HepG2 (cell line): ENCODE measurements around the gene SLC38A3. TPM values are rescaled to one million over a fixed set of nuclear protein-coding genes. Genes with fewer than 3 reads are reported as not detected.
A peak's percentile ranks its signal among the peaks of the same experiment; 100 is the strongest.

Experiments used
- ARNT2 ChIP-seq: sonication (generic); formaldehyde crosslinking; IDR thresholded peaks from 2 replicates; pipeline ENCODE4 v1.8.0; 2022; ENCODE audit warnings: mild to moderate bottlenecking, low read depth, missing genetic modification reagents, moderate library complexity
- BHLHE40 ChIP-seq: IDR thresholded peaks from 2 replicates; pipeline ENCODE4 v1.6.1; 2011; ENCODE audit warnings: low read length, improper control_type of control experiment
- CBX5 ChIP-seq: sonication (generic); formaldehyde crosslinking; IDR thresholded peaks from 2 replicates; pipeline ENCODE4 v1.4.0; 2020; ENCODE audit warnings: missing genetic modification reagents, borderline replicate concordance
- CEBPB ChIP-seq: IDR thresholded peaks from 2 replicates; pipeline ENCODE4 v1.6.1; 2011; ENCODE audit warnings: low read depth, low read length, improper control_type of control experiment, borderline replicate concordance
- ESRRA ChIP-seq: sonication (generic); formaldehyde crosslinking; IDR thresholded peaks from 2 replicates; pipeline ENCODE4 v1.5.1; 2020; ENCODE audit warnings: mild to moderate bottlenecking, low read depth, missing genetic modification reagents
- NCOA2 ChIP-seq: sonication (generic); formaldehyde crosslinking; IDR thresholded peaks from 2 replicates; pipeline ENCODE4 v1.8.0; 2022; ENCODE audit warnings: inconsistent platforms
- NONO ChIP-seq, 2 experiments: fragments of 450-650 bp in 1 of 2; sonication (generic) in 1 of 2; formaldehyde crosslinking in 1 of 2; IDR thresholded peaks in 1 of 2; conservative IDR thresholded peaks in 1 of 2; 2 replicates each; pipeline versions ENCODE4 v1.6.1 to v1.8.0; 2017 to 2022; ENCODE audit warnings: mild to moderate bottlenecking in 1 of 2, missing genetic modification reagents in 1 of 2, moderate library complexity in 1 of 2
- PHF5A ChIP-seq: IDR thresholded peaks from one replicate; pipeline ENCODE4 v1.6.1; 2018; ENCODE audit warnings: low read depth, missing genetic modification reagents; ENCODE audit not compliant: unreplicated experiment
- RAD21 ChIP-seq: fragments of 450-650 bp; formaldehyde crosslinking; IDR thresholded peaks from 2 replicates; pipeline ENCODE4 v1.5.0; 2020; ENCODE audit warnings: mild to moderate bottlenecking
- SAP130 ChIP-seq: IDR thresholded peaks from 2 replicates; pipeline ENCODE4 v1.6.1; 2016; ENCODE audit warnings: low read depth
- SPEN ChIP-seq: sonication (generic); formaldehyde crosslinking; IDR thresholded peaks from 2 replicates; pipeline ENCODE4 v1.5.1; 2020; ENCODE audit warnings: low read depth, mild to moderate bottlenecking, missing genetic modification reagents
- SRY ChIP-seq: sonication (generic); formaldehyde crosslinking; IDR thresholded peaks from 2 replicates; pipeline ENCODE4 v1.8.0; 2022; ENCODE audit warnings: mild to moderate bottlenecking, missing genetic modification reagents
- ZNF530 ChIP-seq: sonication (generic); formaldehyde crosslinking; IDR thresholded peaks from 2 replicates; pipeline ENCODE4 v1.5.0; 2020; ENCODE audit warnings: low read depth, mild to moderate bottlenecking, missing genetic modification reagents
- ZNF572 ChIP-seq: sonication (generic); formaldehyde crosslinking; IDR thresholded peaks from 2 replicates; pipeline ENCODE4 v1.5.1; 2020; ENCODE audit warnings: mild to moderate bottlenecking, missing genetic modification reagents
- ZNF580 ChIP-seq: IDR thresholded peaks from 2 replicates; pipeline ENCODE4 v1.6.1; 2016; ENCODE audit warnings: low read depth, borderline replicate concordance
- ZNF614 ChIP-seq: IDR thresholded peaks from 2 replicates; pipeline ENCODE4 v1.6.1; 2018; ENCODE audit warnings: missing biosample characterization, missing genetic modification reagents, inconsistent platforms, borderline replicate concordance
- ZNF772 ChIP-seq: sonication (generic); formaldehyde crosslinking; IDR thresholded peaks from 2 replicates; pipeline ENCODE4 v1.5.0; 2020; ENCODE audit warnings: mild to moderate bottlenecking, missing genetic modification reagents
- ZNF788 ChIP-seq: sonication (generic); formaldehyde crosslinking; IDR thresholded peaks from 2 replicates; pipeline ENCODE4 v1.5.0; 2020; ENCODE audit warnings: mild to moderate bottlenecking, missing genetic modification reagents, borderline replicate concordance
- ZNF790 ChIP-seq: sonication (generic); formaldehyde crosslinking; IDR thresholded peaks from 2 replicates; pipeline ENCODE4 v1.8.0; 2022; ENCODE audit warnings: missing genetic modification reagents, mild to moderate bottlenecking, borderline replicate concordance
- ZSCAN29 ChIP-seq: sonication (generic); formaldehyde crosslinking; conservative IDR thresholded peaks from 2 replicates; pipeline ENCODE4 v1.4.0; 2020; ENCODE audit warnings: mild to moderate bottlenecking, missing genetic modification reagents
- polyA plus RNA-seq, 8 experiments: library from polyadenylated mRNA; depleted of rRNA in 3 of 8; stranded (reverse) in 7 of 8; unstranded in 1 of 8; fragments of >200 nt; fragmentation: Illumina TruSeq in 4 of 8; extraction: Trizol in 4 of 8; gene quantifications; 2 replicates each; pipeline versions ENCODE4 v1.2.1 to v1.2.3, GENCODE V29; 2011 to 2016; ENCODE audit warnings: low read depth in 4 of 8, missing spikeins in 1 of 8, mixed read lengths in 1 of 8; ENCODE audit not compliant: insufficient read depth in 1 of 8
- total RNA-seq, 5 experiments: library from RNA; depleted of rRNA; stranded (reverse); fragments of >200 nt; fragmentation: Illumina TruSeq; extraction: Trizol; gene quantifications; 2 replicates each; pipeline ENCODE4 v1.2.3, GENCODE V29; 2016; ENCODE audit warnings: low read depth in 1 of 5
- TF ChIP-seq, protein P1 (sequence below): sonication (generic); formaldehyde crosslinking; IDR thresholded peaks from 2 replicates; pipeline ENCODE4 v1.4.0; 2020; ENCODE audit warnings: missing genetic modification reagents, borderline replicate concordance
- TF ChIP-seq, protein P2 (sequence below): IDR thresholded peaks from 2 replicates; pipeline ENCODE4 v1.6.1; 2012; ENCODE audit warnings: inconsistent platforms
- TF ChIP-seq, protein P3 (sequence below): IDR thresholded peaks from 2 replicates; pipeline ENCODE4 v1.6.1; 2016
- TF ChIP-seq, protein P4 (sequence below): sonication (generic); formaldehyde crosslinking; IDR thresholded peaks from 2 replicates; pipeline ENCODE4 v1.4.0; 2020; ENCODE audit warnings: missing genetic modification reagents

SLC38A3 gene
- total and polyA plus RNA-seq, 2 of the 13 experiments (the other 11 are each of a cell fraction or from before 2014, with no cell fraction given) = 29.8 to 164 TPM

DNA sequence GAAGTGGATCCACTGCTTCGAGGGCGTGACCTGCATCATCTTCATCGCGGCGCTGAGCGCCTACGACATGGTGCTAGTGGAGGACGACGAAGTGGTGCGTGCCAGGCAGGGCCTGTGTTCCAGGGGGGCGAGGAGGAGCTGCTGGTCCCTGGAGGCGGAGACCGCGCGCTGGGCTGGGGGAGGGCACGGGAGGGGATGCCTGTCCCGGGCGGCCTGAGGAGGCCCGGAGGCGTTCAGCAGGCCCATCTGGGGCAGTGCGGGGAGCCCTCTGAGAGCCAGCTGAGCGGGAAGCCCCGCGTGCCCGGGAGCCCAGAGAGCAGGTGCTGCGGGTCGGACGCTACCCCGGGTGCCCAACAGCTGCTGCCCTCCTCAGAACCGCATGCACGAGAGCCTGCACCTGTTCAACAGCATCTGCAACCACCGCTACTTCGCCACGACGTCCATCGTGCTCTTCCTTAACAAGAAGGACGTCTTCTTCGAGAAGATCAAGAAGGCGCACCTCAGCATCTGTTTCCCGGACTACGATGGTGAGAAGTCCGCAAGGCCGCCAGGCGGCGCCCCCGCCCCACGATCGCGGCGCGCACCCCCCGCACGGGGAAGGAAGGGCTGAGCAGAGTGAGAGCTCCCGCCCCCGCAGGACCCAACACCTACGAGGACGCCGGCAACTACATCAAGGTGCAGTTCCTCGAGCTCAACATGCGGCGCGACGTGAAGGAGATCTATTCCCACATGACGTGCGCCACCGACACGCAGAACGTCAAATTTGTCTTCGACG, 10.8 kb upstream of the SLC38A3 start (continued):
- TF ChIP-seq ZNF530 (CRISPR knock-in tag) (no peak), NCOA2 (CRISPR knock-in tag) (0 out of 2 replicates have a peak, but pooled peaks have one; percentile 19), BHLHE40 (peak; percentile 39; the same call in 1 of the 2 replicates), ESRRA (CRISPR knock-in tag) (0 out of 2 replicates have a peak, but pooled peaks have one; percentile 37), ZNF572 (CRISPR knock-in tag) (peak; percentile 79; the same call in 1 of the 2 replicates), PHF5A (peak; percentile 70), CBX5 (CRISPR knock-in tag) (peak; percentile 68), SRY (CRISPR knock-in tag) (0 out of 2 replicates have a peak, but pooled peaks have one; percentile 24), ZNF580 (peak; percentile 60; the same call in 1 of the 2 replicates), ZSCAN29 (CRISPR knock-in tag) (0 out of 2 replicates have a peak, but pooled peaks have one; percentile 71), ZNF788 (peak; percentile 29; the same call in 1 of the 2 replicates), ZNF790 (CRISPR knock-in tag) (0 out of 2 replicates have a peak, but pooled peaks have one; percentile 6), NONO (IDR thresholded peaks at IDR 0.05) (no peak), NONO (CRISPR knock-in tag; conservative IDR thresholded peaks at IDR 0.05) (0 out of 2 replicates have a peak, but pooled peaks have one; percentile 62), ZNF772 (CRISPR knock-in tag) (peak; percentile 73; the same call in 1 of the 2 replicates), CEBPB (no peak), RAD21 (CRISPR knock-in tag) (peak; percentile 99), ZNF614 (CRISPR knock-in tag) (0 out of 2 replicates have a peak, but pooled peaks have one; percentile 34), SPEN (CRISPR knock-in tag) (peak; percentile 32; the same call in 1 of the 2 replicates), SAP130 (CRISPR knock-in tag) (peak; percentile 49; the same call in 1 of the 2 replicates), ARNT2 (CRISPR knock-in tag) (peak; percentile 30; the same call in 1 of the 2 replicates)
- TF ChIP-seq, protein P1, sequence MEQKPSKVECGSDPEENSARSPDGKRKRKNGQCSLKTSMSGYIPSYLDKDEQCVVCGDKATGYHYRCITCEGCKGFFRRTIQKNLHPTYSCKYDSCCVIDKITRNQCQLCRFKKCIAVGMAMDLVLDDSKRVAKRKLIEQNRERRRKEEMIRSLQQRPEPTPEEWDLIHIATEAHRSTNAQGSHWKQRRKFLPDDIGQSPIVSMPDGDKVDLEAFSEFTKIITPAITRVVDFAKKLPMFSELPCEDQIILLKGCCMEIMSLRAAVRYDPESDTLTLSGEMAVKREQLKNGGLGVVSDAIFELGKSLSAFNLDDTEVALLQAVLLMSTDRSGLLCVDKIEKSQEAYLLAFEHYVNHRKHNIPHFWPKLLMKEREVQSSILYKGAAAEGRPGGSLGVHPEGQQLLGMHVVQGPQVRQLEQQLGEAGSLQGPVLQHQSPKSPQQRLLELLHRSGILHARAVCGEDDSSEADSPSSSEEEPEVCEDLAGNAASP (CRISPR knock-in tag) = peak; percentile 57; the same call in 1 of the 2 replicates
- TF ChIP-seq, protein P2, sequence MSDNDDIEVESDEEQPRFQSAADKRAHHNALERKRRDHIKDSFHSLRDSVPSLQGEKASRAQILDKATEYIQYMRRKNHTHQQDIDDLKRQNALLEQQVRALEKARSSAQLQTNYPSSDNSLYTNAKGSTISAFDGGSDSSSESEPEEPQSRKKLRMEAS = no peak
- TF ChIP-seq, protein P3, sequence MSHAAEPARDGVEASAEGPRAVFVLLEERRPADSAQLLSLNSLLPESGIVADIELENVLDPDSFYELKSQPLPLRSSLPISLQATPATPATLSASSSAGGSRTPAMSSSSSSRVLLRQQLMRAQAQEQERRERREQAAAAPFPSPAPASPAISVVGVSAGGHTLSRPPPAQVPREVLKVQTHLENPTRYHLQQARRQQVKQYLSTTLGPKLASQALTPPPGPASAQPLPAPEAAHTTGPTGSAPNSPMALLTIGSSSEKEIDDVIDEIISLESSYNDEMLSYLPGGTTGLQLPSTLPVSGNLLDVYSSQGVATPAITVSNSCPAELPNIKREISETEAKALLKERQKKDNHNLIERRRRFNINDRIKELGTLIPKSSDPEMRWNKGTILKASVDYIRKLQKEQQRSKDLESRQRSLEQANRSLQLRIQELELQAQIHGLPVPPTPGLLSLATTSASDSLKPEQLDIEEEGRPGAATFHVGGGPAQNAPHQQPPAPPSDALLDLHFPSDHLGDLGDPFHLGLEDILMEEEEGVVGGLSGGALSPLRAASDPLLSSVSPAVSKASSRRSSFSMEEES (CRISPR knock-in tag) = 0 out of 2 replicates have a peak, but pooled peaks have one; percentile 32
- TF ChIP-seq, protein P4, sequence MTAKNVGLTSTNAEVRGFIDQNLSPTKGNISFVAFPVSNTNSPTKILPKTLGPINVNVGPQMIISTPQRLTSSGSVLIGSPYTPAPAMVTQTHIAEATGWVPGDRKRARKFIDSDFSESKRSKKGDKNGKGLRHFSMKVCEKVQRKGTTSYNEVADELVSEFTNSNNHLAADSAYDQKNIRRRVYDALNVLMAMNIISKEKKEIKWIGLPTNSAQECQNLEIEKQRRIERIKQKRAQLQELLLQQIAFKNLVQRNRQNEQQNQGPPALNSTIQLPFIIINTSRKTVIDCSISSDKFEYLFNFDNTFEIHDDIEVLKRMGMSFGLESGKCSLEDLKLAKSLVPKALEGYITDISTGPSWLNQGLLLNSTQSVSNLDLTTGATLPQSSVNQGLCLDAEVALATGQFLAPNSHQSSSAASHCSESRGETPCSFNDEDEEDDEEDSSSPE = peak; percentile 43; the same call in 1 of the 2 replicates
